Effector memory CD4-positive, alpha-beta T cell (primary cell): ENCODE results near the gene PNMA6E.
"Not testable (repeated sequence)": the region's sequence is repeated elsewhere in the genome, so short reads cannot be mapped to it uniquely, and the experiment has no call there.

Source experiments
- DNase-seq, 3 donors: peaks; one replicate each; pipeline ENCODE4 v3.0.0-alpha.2; 2020
- H3K27ac ChIP-seq: 2 replicates; pipeline ENCODE4 v1.7.0; 2013; ENCODE audit warnings: mild to moderate bottlenecking, low read length, moderate library complexity; ENCODE audit not compliant: insufficient read depth, poor library complexity, severe bottlenecking
- H3K27me3 ChIP-seq: replicated peaks from 2 replicates; pipeline ENCODE4 v1.7.0; 2013; ENCODE audit warnings: mild to moderate bottlenecking, low read length; ENCODE audit not compliant: insufficient read depth, control insufficient read depth, poor library complexity, severe bottlenecking
- H3K36me3 ChIP-seq: 2 replicates; pipeline ENCODE4 v1.7.0; 2013; ENCODE audit warnings: mild to moderate bottlenecking, low read length, moderate library complexity; ENCODE audit not compliant: control insufficient read depth, insufficient read depth
- H3K4me1 ChIP-seq: 2 replicates; pipeline ENCODE4 v1.7.0; 2013; ENCODE audit warnings: low read length, mild to moderate bottlenecking; ENCODE audit not compliant: control insufficient read depth, insufficient read depth, poor library complexity, severe bottlenecking
- H3K4me3 ChIP-seq: 2 replicates; pipeline ENCODE4 v1.7.0; 2013; ENCODE audit warnings: low read length, low read depth, mild to moderate bottlenecking; ENCODE audit not compliant: insufficient read depth, poor library complexity, severe bottlenecking
- H3K9me3 ChIP-seq: 2 replicates; pipeline ENCODE4 v1.7.0; 2013; ENCODE audit warnings: mild to moderate bottlenecking, low read length, moderate library complexity; ENCODE audit not compliant: control insufficient read depth

The PNMA6E gene

GRCh38 chrX:153397256-153397960 lies 3.7 kb downstream of the PNMA6E start:
- Histone ChIP-seq H3K36me3 (no peaks in the 10 kb centered on the region), H3K27me3 (no peaks in the 10 kb centered on the region), H3K4me3 (no peak overlapping the region), H3K27ac (no peak overlapping the region), H3K4me1 (no peaks in the 10 kb centered on the region), H3K9me3 (no peaks in the 10 kb centered on the region)
- DNase-seq: no peak

GRCh38 chrX:153396320-153397195 lies 4.6 kb downstream of the PNMA6E start:
- H3K4me3 ChIP-seq: no peak overlapping the region
- H3K36me3 ChIP-seq: no peaks in the 10 kb centered on the region
- H3K4me1 ChIP-seq: no peaks in the 10 kb centered on the region
- H3K27me3 ChIP-seq: no peaks in the 10 kb centered on the region
- no peak for DNase-seq
- no peak overlapping the region for H3K27ac ChIP-seq
- no peaks in the 10 kb centered on the region for H3K9me3 ChIP-seq

- no peaks in the 10 kb centered on the region for H3K9me3 ChIP-seq
- H3K36me3 ChIP-seq: no peaks in the 10 kb centered on the region
- no peak for DNase-seq
Measured at GRCh38 chrX:153395613-153396319, 5.4 kb downstream of the PNMA6E start.

GRCh38 chrX:153394612-153395011 lies 6.5 kb downstream of the PNMA6E start:
- Histone ChIP-seq H3K4me1 (no peaks in the 10 kb centered on the region), H3K4me3 (no peak overlapping the region), H3K36me3 (no peaks in the 10 kb centered on the region), H3K27me3 (no peaks in the 10 kb centered on the region), H3K9me3 (no peaks in the 10 kb centered on the region), H3K27ac (no peak overlapping the region)
- no peak for DNase-seq

More at GRCh38 chrX:153395613-153396319, 5.4 kb downstream of the PNMA6E start:
- Histone ChIP-seq H3K4me1 (no peaks in the 10 kb centered on the region), H3K27ac (no peak overlapping the region), H3K4me3 (no peak overlapping the region), H3K27me3 (no peaks in the 10 kb centered on the region)

- no peak for DNase-seq
- no peaks in the 10 kb centered on the region for H3K27me3 ChIP-seq
- H3K9me3 ChIP-seq: no peaks in the 10 kb centered on the region
- no peaks in the 10 kb centered on the region for H3K36me3 ChIP-seq
- no peaks in the 10 kb centered on the region for H3K4me1 ChIP-seq
- H3K27ac ChIP-seq: no peak overlapping the region
- no peak overlapping the region for H3K4me3 ChIP-seq
Measured at GRCh38 chrX:153392642-153393321, 8.4 kb downstream of the PNMA6E start.

GRCh38 chrX:153389460-153389768 lies 11.7 kb downstream of the PNMA6E start:
- not testable (repeated sequence) for H3K4me1 ChIP-seq, H3K27ac ChIP-seq, H3K9me3 ChIP-seq, H3K4me3 ChIP-seq, H3K36me3 ChIP-seq, H3K27me3 ChIP-seq, DNase-seq

- Histone ChIP-seq H3K4me1 (no peaks in the 10 kb centered on the region), H3K9me3 (no peaks in the 10 kb centered on the region), H3K36me3 (no peaks in the 10 kb centered on the region), H3K27me3 (no peaks in the 10 kb centered on the region), H3K27ac (no peak overlapping the region), H3K4me3 (no peak overlapping the region)
- DNase-seq: no peak
Measured at GRCh38 chrX:153388722-153389459, 12.3 kb downstream of the PNMA6E start.

- Histone ChIP-seq H3K36me3 (no peaks in the 10 kb centered on the region), H3K9me3 (no peaks in the 10 kb centered on the region), H3K27me3 (no peaks in the 10 kb centered on the region), H3K27ac (no peak overlapping the region), H3K4me1 (no peaks in the 10 kb centered on the region), H3K4me3 (no peak overlapping the region)
- DNase-seq: no peak
Measured at GRCh38 chrX:153387987-153388721, 13.0 kb downstream of the PNMA6E start.

- H3K4me1 ChIP-seq: no peaks in the 10 kb centered on the region
- H3K27ac ChIP-seq: no peak overlapping the region
- no peak for DNase-seq
- no peaks in the 10 kb centered on the region for H3K9me3 ChIP-seq
- H3K27me3 ChIP-seq: no peaks in the 10 kb centered on the region
- no peak overlapping the region for H3K4me3 ChIP-seq
- H3K36me3 ChIP-seq: no peaks in the 10 kb centered on the region
Measured at GRCh38 chrX:153387345-153387744, 13.8 kb downstream of the PNMA6E start.
